ENCODE results near the gene MPP4. TPM values are rescaled to one million over a fixed set of nuclear protein-coding genes. Genes with fewer than 3 reads are reported as not detected.

Gene MPP4
- total and polyA plus RNA-seq, 9 of the 15 experiments (the other 6 are each of a cell fraction or from before 2014, with no cell fraction given): 0.03 to 0.08 TPM; not detected in 7

- no peak for TF ChIP-seq TAF7 (tag; IDR thresholded peaks at IDR 0.05)
- no peak for TF ChIP-seq GMEB1 (CRISPR knock-in tag; IDR thresholded peaks at IDR 0.05)
- TF ChIP-seq SMARCC2 (IDR thresholded peaks at IDR 0.05; ENCODE audit: low read depth): no peak
Observed at GRCh38 chr2:201600906-201601305, 97.5 kb downstream of the MPP4 start (continued).

GRCh38 chr2:201597397-201597796, 101.0 kb downstream of the MPP4 start:
- ChIA-PET CTCF (ENCODE audit: low intra/inter-chr PET ratio) (no interaction called here), POLR2A (no interaction called here)
- no peaks in the 10 kb centered on the region for H4K20me1 ChIP-seq (replicated peaks; ENCODE audit: control insufficient read depth, insufficient read depth, low read length)
- no peaks in the 10 kb centered on the region for H3K9me1 ChIP-seq (ENCODE audit: control insufficient read depth, insufficient read depth, low read length)
- H3K36me3 ChIP-seq (ENCODE audit: control insufficient read depth, insufficient read depth, low read length): no peaks in the 10 kb centered on the region
- WGBS (ENCODE audit: insufficient coverage, low coverage, missing lambda C conversion rate): 10% methylated on average over 7 of the region's 8 CpGs
- no peak for ATAC-seq
- DNase-seq (ENCODE audit: extremely low read depth in 1 of 4, low spot score in 3 of 4): peak in 1 of 4 experiments; percentile 2
- no peak overlapping the region for H3K9ac ChIP-seq (ENCODE audit: insufficient read depth in 1 of 2, low read depth in 2 of 2, low read length in 2 of 2)
- H3K4me3 ChIP-seq: no peak overlapping the region
- H2AFZ ChIP-seq (ENCODE audit: low read depth, low read length): peak overlapping the region; percentile 44; the same call in 1 of the 2 replicates
- H3K79me2 ChIP-seq (ENCODE audit: control insufficient read depth, insufficient read depth, low read length): no peaks in the 10 kb centered on the region
- H3K27me3 ChIP-seq (ENCODE audit: control insufficient read depth in 2 of 2, insufficient read depth in 2 of 2, low read length in 2 of 2): no peaks in the 10 kb centered on the region
- in situ Hi-C loops (cut with MboI) (no loop called here), intact Hi-C loops (cut with micrococcal nuclease) (no loop called here)
- no peak for FAIRE-seq
- H3K9me3 ChIP-seq (replicated peaks; ENCODE audit: control insufficient read depth, insufficient read depth, low read depth, low read length): no peaks in the 10 kb centered on the region
- no peak for TF ChIP-seq ZNF347 (CRISPR knock-in tag; IDR thresholded peaks at IDR 0.05; ENCODE audit: low read depth)
- H3K27ac ChIP-seq (ENCODE audit: extremely low read depth, low read depth, low read length): no peak overlapping the region
- BruUV-seq (replicated peaks): no TSS peak
- H3K4me1 ChIP-seq (replicated peaks in 1 of 2; ENCODE audit: control insufficient read depth in 2 of 2, insufficient read depth in 2 of 2, low read length in 2 of 2): no peaks in the 10 kb centered on the region
- no peak overlapping the region for H3K4me2 ChIP-seq (ENCODE audit: insufficient read depth, low read length)

Small RNAs within 50 kb of the gene (small RNA-seq; reads per million reads assigned to genes)
- gene RNU6-651P: not detected

Other genes with a start within 250 kb of the MPP4 start
- gene TRAK2, start 247.2 kb downstream of the MPP4 start, total RNA-seq (2014; rRNA removed): 4.8 and 4.9 TPM in 2 replicates
- 10.4 and 11.0 TPM in 2 replicates for gene TRAK2, start 247.2 kb downstream of the MPP4 start, total RNA-seq (2014; rRNA removed; fragmentation: Illumina TruSeq; extraction: Trizol)
- gene TRAK2, start 247.2 kb downstream of the MPP4 start, total RNA-seq (2015; rRNA removed; fragmentation: Illumina TruSeq; extraction: Trizol): 7.1 and 7.3 TPM in 2 replicates
- gene TRAK2, start 247.2 kb downstream of the MPP4 start, total RNA-seq (2021): 8.5 and 8.6 TPM in 2 replicates
- 8.1 and 9.0 TPM in 2 replicates for gene TRAK2, start 247.2 kb downstream of the MPP4 start, polyA plus RNA-seq (2011; rRNA removed)
- gene TRAK2, start 247.2 kb downstream of the MPP4 start, polyA plus RNA-seq (2014; fragmentation: Illumina TruSeq; extraction: Trizol): 7.9 and 9.3 TPM in 2 replicates
- 1 to 10 TPM; 3.4 to 5.6 TPM for gene TRAK2, start 247.2 kb downstream of the MPP4 start, polyA plus RNA-seq (2014; fragmentation: Nextera tagmentation; extraction: Ambion mirVana)
- gene TRAK2, start 247.2 kb downstream of the MPP4 start, polyA plus RNA-seq (2014; rRNA removed): 6.5 and 6.7 TPM in 2 replicates
- 10.1 and 12.2 TPM in 2 replicates for gene STRADB, start 246.9 kb downstream of the MPP4 start, total RNA-seq (2014; rRNA removed)
- gene STRADB, start 246.9 kb downstream of the MPP4 start, total RNA-seq (2014; rRNA removed; fragmentation: Illumina TruSeq; extraction: Trizol): 26.4 and 27.6 TPM in 2 replicates
- gene STRADB, start 246.9 kb downstream of the MPP4 start, total RNA-seq (2015; rRNA removed; fragmentation: Illumina TruSeq; extraction: Trizol): 28.6 and 30.6 TPM in 2 replicates
- 15.7 and 16.5 TPM in 2 replicates for gene STRADB, start 246.9 kb downstream of the MPP4 start, total RNA-seq (2021)
- gene STRADB, start 246.9 kb downstream of the MPP4 start, polyA plus RNA-seq (2011; rRNA removed): 21.3 and 22.0 TPM in 2 replicates
- gene STRADB, start 246.9 kb downstream of the MPP4 start, polyA plus RNA-seq (2014; fragmentation: Illumina TruSeq; extraction: Trizol): 22.4 and 27.5 TPM in 2 replicates
- gene STRADB, start 246.9 kb downstream of the MPP4 start, polyA plus RNA-seq (2014; fragmentation: Nextera tagmentation; extraction: Ambion mirVana): 1 to 10 TPM; 6.9 to 9.1 TPM
- gene STRADB, start 246.9 kb downstream of the MPP4 start, polyA plus RNA-seq (2014; rRNA removed): 11.3 and 21.0 TPM in 2 replicates
- 6.2 and 13.6 TPM in 2 replicates for gene TMEM237, start 55.1 kb downstream of the MPP4 start, total RNA-seq (2014; rRNA removed)
- gene TMEM237, start 55.1 kb downstream of the MPP4 start, total RNA-seq (2014; rRNA removed; fragmentation: Illumina TruSeq; extraction: Trizol): 17.9 and 19.2 TPM in 2 replicates
- gene TMEM237, start 55.1 kb downstream of the MPP4 start, total RNA-seq (2015; rRNA removed; fragmentation: Illumina TruSeq; extraction: Trizol): 14.9 and 15.8 TPM in 2 replicates
- gene TMEM237, start 55.1 kb downstream of the MPP4 start, total RNA-seq (2021): 13.5 and 14.3 TPM in 2 replicates
- 17.9 and 18.4 TPM in 2 replicates for gene TMEM237, start 55.1 kb downstream of the MPP4 start, polyA plus RNA-seq (2011; rRNA removed)
- 14.5 and 18.0 TPM in 2 replicates for gene TMEM237, start 55.1 kb downstream of the MPP4 start, polyA plus RNA-seq (2014; fragmentation: Illumina TruSeq; extraction: Trizol)
- 10 to 100 TPM; 20.8 to 25.6 TPM for gene TMEM237, start 55.1 kb downstream of the MPP4 start, polyA plus RNA-seq (2014; fragmentation: Nextera tagmentation; extraction: Ambion mirVana)
- 11.9 TPM in 2 replicates for gene TMEM237, start 55.1 kb downstream of the MPP4 start, polyA plus RNA-seq (2014; rRNA removed)
- 8.4 and 11.5 TPM in 2 replicates for gene ALS2, start 82.3 kb upstream of the MPP4 start, total RNA-seq (2014; rRNA removed)
- 11.6 and 15.9 TPM in 2 replicates for gene ALS2, start 82.3 kb upstream of the MPP4 start, total RNA-seq (2014; rRNA removed; fragmentation: Illumina TruSeq; extraction: Trizol)
- gene ALS2, start 82.3 kb upstream of the MPP4 start, total RNA-seq (2015; rRNA removed; fragmentation: Illumina TruSeq; extraction: Trizol): 17.4 and 17.7 TPM in 2 replicates
- 13.1 and 14.2 TPM in 2 replicates for gene ALS2, start 82.3 kb upstream of the MPP4 start, total RNA-seq (2021)
- gene ALS2, start 82.3 kb upstream of the MPP4 start, polyA plus RNA-seq (2011; rRNA removed): 11.8 and 14.0 TPM in 2 replicates
- gene ALS2, start 82.3 kb upstream of the MPP4 start, polyA plus RNA-seq (2014; fragmentation: Illumina TruSeq; extraction: Trizol): 12.7 and 13.9 TPM in 2 replicates
- gene ALS2, start 82.3 kb upstream of the MPP4 start, polyA plus RNA-seq (2014; fragmentation: Nextera tagmentation; extraction: Ambion mirVana): 1 to 10 TPM; 5.2 to 8.1 TPM
- 11.4 and 17.3 TPM in 2 replicates for gene ALS2, start 82.3 kb upstream of the MPP4 start, polyA plus RNA-seq (2014; rRNA removed)
- gene CDK15, start 107.9 kb upstream of the MPP4 start, total RNA-seq (2014; rRNA removed): not detected in 2 replicates
- not detected in 2 replicates for gene CDK15, start 107.9 kb upstream of the MPP4 start, total RNA-seq (2014; rRNA removed; fragmentation: Illumina TruSeq; extraction: Trizol)
- 0.19 TPM in 1 of 2 replicates, not detected in the other for gene CDK15, start 107.9 kb upstream of the MPP4 start, total RNA-seq (2015; rRNA removed; fragmentation: Illumina TruSeq; extraction: Trizol)
- not detected in 2 replicates for gene CDK15, start 107.9 kb upstream of the MPP4 start, total RNA-seq (2021)
- gene CDK15, start 107.9 kb upstream of the MPP4 start, polyA plus RNA-seq (2011; rRNA removed): not detected in 2 replicates
- gene CDK15, start 107.9 kb upstream of the MPP4 start, polyA plus RNA-seq (2014; fragmentation: Illumina TruSeq; extraction: Trizol): not detected in 2 replicates
- gene CDK15, start 107.9 kb upstream of the MPP4 start, polyA plus RNA-seq (2014; fragmentation: Nextera tagmentation; extraction: Ambion mirVana): not detected
- not detected in 2 replicates for gene CDK15, start 107.9 kb upstream of the MPP4 start, polyA plus RNA-seq (2014; rRNA removed)

Measured in K562 (cell line).